ENCODE measurements around the gene RUNX3.

Gene RUNX3

DNA sequence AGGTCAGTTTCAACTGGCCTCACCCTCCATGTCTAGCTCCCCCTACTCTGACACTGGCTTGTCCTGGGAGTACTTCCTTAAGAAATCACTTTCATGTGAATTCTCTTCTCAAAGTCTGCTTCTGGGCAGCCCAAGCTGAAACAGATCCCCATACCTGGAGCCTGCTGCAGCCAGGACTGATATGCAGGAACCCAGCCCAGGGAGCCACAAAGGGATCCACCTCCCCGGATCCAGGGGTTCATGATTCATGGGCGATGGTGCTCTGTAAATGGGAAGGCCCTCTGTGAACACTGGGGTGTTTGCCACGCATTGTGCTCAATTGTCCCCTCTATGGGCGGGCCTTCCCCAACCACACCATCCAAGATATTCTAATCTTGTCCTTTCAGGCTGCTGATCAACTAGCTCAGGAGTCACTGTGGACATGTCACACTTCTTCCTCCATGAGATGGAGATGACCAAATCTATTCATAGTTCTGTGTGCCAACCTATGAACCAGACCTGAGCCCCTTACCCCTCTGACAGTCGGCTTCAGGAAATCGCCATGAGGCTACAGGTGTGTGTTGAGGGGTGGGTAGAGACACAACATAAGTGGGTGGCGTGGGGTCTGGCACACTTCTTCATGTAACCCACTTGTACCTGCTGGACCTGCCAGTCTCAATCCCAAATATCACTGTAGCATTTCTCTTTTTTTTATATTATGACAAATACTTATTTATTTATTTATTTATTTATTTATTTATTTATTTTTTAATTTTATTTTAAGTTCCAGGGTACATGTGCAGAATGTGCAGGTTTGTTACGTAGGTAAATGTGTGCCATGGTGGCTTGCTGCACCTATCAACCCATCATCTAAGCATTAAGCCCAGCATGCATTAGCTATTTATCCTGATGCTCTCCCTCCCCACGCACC lies 41.8 kb downstream of the RUNX3 start:
- DNase-seq (ENCODE audit: low read depth in 2 of 2): no peak

DNA sequence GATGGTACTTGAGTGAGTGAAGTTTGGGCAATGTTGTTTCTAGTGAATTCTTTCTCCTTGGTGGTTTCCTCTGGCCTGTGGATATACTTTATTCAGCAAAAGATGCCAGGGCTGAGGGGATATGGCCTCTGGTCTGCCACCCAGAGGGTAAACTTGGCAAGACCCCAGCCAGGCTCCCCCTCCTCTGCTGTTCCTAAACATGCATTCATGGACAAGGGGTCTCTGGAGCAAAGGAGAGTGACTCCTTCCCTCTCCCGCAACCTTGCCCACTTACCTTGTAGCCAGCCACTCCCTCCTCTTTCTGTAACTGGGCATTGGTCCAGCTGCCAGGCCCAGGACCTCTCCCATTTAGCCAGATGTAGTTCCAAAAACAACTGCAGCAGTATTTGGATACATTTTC lies 43.8 kb downstream of the RUNX3 start:
- DNase-seq (ENCODE audit: low read depth in 2 of 2): no peak

DNA sequence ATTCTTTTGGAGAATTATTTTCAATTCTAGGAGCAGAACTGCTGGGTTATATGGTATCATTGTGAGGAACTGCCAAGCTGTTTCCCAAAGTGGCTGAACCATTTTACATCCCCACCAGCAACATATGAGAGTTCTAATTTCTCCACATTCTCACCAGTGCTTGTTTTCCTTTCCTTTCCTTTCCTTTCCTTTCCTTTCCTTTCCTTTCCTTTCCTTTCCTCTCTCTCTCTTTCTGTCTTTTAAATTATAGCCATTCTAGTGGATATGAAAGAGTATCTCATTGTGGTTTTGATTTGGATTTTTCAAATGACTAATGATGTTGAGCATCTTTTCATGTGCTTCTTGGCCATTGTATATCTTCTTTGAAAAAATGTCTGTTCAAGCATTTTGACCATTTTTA lies 45.3 kb downstream of the RUNX3 start:
- DNase-seq (ENCODE audit: low read depth in 2 of 2): no peak

DNA sequence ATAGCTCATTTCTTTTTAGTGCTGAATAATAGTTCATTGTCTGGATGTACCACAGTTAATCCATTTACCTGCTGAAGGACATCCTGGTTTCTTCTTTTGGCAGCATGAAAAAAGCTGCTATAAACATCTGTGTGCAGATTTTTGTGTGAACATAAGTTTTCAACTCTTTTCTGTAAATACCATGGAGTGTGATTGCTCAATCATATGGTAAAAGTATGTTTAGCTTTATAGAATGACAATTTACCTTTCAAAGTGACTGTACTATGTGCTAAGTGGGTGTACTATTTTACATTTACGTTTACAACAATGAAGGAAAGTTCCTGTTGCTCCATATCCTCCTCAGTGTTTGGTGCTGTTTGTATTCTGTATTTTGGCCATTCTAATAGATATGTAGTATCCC lies 49.0 kb downstream of the RUNX3 start:
- no peak for DNase-seq (ENCODE audit: low read depth in 2 of 2)

DNA sequence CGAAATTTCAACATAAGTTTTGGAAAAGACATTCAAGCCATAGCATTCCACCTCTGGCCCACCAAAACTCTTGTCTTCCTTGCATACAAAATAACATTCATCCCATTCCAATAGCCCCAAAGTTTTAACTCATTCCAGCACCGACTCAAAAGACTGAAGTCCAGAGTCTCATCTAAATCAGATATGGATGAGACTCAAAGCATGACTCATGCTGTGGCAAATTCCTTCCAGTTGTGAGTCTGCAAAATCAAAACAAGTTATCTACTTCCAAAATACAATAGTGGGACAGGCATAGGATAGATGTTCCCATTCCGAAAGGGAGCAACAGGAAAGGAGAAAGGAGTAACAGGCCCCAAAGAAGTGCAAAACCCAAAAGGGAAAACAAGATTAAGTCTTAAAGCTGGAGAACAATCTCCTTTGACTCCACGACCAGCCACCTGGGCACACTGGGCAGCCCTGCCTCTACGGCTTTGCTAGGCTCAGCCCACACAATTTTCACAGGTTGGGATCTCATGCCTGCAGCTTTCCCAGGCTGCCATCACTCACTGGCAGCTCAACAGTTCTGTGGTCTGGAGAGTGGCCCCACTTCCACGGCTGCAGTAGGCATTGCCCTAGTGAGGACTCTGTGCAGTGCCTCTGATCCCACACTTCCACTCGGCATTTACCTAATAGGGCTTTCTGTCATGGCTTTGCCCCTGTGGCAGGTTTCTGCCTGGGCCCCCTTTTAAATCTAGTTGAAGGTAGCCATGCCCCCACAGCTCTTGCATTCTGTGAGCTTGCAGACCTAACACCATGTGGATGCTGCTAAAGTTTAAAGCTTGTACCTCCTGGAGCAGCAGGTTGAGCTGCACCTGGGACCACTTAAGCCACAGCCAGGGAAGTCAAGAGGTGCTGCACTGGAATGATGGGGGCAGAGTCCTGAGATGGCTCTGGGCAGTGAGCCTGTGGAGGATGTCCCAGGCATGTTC lies 51.0 kb downstream of the RUNX3 start:
- DNase-seq (ENCODE audit: low read depth in 2 of 2): no peak

DNA sequence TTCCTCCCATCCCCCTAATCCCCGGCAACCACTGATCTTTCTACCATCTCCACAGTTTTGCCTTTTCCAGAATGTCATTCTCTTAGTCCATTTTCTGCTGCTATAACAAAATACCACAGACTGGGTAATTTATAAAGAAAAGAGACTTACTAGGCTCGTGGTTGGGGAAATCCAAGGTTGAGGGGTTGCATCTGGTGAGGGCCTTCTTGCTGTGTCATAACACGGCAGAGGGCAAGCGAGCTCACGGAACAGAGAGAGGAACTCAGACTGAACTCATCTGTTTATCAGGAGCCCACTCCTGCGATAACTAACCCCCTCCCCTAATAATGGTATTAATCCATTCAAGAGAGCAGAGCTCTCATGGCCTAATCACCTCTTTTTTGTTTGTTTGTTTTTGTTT lies 52.0 kb downstream of the RUNX3 start:
- no peak for DNase-seq (ENCODE audit: low read depth in 2 of 2)

DNA sequence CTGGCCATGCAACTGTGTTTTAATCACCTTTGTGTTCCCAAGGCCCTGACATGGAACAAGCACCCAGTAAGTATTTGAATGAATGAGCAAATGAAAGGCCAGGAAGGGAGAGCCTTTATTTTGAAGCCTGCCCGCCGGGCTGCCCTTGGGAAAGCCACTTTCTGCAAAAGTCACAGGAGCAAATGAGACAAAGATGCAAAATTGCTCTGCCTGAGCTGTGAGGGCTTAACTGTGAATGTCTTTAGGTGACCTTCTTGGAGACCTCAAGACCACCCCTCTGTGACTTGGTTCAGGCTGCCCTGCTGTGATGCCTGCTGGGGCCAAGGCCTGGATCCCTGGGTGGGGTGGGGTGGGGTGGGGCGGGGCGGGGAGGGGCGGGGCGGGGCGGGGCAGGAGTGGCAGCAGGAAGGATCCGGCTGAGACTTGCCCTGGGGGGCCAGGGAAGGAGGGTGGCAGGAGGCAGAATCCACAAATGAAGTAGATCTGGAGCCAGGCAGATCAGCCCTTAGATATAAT lies 54.0 kb downstream of the RUNX3 start:
- DNase-seq (ENCODE audit: low read depth in 2 of 2): no peak

DNA sequence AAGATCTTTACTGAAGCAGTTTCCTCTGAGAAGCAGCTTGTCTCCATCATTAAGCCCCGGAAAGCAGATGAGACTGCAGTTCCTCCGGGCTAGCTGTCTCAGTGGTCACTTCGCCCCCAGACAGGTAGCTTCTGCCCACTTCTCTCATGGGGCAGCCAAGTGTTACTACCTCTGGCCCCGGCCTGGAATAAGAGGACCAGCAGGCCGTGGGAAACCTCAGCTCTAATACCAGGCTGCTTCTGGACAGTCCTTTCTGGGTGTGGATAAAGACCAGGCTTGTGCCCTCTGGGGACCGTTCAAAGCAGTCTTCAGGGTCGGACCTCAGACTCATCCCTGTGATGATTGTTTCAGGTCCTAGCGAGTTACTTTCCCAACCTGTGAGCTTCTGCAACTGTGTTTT lies 54.8 kb downstream of the RUNX3 start:
- DNase-seq (ENCODE audit: low read depth in 2 of 2): no peak

DNA sequence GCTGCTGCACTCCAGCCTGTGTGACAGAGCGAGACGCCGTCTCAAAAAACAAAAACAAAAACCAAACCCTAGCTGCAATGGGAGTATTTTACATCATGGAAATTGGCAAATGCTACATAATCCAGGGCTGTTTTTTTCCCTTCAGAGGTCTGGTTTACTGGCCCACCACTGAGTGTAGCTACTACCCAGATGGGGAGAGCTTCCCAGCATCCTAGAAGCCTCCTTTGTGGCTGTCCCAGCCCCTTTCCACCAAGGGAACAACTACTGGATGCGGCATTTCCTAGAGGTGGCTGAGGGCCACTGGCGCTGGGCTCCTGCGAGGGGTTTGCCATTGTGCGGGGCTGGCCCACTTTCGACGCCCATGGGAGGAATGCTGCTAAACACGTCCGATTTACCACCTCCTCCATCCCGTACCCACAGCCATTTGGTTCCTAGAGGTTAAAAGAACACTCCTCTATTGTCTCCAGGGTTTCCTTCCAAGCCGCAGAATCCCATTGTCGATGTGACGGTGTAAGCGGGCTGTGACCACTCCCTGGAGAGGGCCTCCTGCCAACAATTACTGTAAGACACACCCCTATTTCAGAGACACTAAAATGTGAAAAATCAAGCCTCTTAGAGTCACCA lies 55.4 kb downstream of the RUNX3 start:
- DNase-seq (ENCODE audit: low read depth in 2 of 2): no peak

DNA sequence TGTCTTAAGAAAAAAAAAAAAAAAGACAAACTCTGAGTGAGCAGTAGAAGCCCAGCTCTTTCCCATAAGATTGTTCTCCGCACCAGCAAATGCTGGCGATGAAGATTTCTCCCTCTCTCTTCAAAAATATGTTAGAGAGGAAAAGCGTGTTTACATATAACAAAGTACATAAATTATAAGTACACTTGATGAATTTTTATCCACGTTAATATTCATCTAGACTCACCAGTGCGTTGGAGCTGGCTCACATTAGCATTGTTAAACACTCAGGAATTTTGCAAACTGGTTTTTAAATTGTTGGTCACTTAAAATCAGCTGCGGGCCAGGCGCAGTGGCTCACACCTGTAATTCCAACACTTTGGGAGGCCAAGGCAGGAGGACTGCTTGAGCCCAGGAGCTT lies 56.0 kb downstream of the RUNX3 start:
- DNase-seq (ENCODE audit: low read depth in 2 of 2): no peak

DNA sequence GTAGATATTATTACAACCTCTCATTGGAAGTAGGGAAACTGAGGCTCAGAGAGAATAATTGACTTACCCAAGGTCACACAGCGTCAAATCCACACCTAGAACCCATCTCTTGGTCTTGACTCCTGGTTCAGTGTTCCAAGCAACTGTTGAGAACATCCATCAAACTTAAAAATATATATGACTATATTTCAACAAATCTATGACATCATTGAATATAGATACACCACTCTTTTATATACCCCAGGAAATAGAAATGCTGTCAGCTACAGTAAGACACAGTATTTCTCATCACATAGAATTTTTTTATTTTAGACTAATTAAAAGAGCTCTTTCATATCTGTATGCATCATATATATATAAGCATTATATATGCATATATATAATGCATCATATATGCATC lies 56.9 kb downstream of the RUNX3 start:
- no peak for DNase-seq (ENCODE audit: low read depth in 2 of 2)

DNA sequence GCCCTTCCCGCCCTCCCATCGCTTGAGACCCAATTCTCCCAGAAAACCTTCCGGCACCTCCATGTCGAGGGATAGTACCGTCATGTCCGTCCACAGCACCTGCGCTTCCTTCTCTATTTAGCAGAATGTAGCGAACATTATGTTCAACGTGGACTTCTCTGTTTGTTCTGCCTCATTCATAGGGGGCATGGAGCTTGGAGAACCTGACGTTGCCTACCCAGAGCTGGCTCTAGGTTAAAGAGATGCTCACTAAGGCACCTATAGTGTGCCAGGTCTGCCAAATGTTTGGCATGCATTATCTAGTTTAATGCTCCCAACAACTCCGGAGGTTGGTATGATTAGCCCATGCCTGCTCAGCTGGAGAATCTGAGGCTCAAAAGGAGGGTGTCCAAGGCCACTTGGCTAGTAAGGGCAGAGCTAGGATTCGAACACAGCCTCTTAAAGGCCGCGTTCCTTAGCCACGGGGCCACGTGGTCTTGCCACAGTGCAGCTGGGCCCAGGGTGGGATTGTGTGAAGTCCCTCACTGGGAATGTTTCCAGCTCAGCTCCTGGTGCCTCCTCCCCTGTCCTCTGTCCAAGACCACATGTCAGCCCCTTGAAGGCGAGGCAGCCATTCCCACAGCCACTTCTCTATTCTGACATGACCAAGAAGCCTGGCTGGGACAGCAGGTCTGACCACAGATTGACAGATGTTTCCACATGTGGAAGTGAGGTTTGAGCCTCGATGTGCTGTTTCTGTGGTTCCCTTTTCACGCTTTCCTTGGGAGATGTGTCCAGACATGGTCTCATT lies 57.8 kb downstream of the RUNX3 start:
- no peak for DNase-seq (ENCODE audit: low read depth in 2 of 2)

DNA sequence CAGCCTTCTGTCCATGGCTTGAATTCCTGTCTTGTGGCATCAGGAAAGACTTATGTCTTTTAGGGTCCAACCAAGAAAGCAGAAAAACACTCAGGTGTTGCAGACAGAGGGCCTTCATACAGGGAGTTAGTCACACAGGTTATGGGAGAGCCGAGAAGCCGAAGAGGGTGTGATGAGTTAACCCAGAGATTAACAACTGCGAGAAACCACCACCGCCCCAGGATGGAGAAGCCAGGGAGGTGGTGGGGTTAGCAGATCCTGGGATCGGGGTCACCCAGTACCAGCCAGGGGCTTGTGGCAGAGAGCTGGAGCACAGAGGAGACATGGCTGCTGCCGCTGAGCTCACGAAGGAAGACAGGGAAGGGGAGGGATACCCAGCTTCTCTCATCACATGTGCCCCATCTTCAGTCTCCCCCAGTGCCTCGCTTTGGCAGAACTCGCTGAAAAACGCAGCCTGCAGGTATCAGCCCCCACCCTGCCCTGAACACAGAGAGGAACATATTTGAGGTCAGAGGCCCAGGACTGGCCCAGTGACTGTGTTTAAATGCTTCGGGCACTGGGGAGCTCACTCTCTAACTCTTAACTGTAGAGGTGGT lies 58.7 kb downstream of the RUNX3 start:
- DNase-seq (ENCODE audit: low read depth in 2 of 2): no peak

DNA sequence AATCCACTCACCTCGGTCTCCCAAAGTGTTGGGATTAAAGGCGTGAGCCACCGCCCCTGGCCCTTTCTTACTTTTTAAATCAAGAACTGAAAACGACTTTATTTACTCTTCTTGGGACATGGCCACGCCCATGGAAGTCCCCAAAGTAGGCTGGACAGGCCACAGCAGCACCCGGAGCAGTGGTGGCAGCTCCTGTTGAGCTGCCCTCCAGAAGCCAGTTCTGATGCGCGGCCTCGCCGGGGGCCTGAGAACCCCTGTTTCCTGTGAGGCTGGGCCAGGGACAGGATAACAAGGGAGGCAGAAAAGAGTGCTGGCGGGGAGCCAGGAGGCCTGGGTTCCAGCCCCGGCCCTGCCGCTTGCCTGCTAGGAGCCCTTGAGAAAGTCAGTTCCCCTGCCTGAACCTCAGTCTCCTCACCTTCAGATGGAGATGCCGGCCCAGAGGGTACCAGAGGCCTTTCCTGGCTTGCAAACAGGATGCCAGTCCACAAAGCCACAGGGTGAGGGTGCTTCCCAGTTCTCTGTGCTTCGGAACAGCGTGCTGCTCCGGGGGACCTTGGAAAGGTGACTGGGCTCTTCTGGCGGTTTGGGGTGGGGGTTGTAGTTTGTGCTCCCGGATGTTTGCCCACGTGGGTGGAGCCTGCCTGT lies 59.4 kb downstream of the RUNX3 start:
- DNase-seq (ENCODE audit: low read depth in 2 of 2): no peak

DNA sequence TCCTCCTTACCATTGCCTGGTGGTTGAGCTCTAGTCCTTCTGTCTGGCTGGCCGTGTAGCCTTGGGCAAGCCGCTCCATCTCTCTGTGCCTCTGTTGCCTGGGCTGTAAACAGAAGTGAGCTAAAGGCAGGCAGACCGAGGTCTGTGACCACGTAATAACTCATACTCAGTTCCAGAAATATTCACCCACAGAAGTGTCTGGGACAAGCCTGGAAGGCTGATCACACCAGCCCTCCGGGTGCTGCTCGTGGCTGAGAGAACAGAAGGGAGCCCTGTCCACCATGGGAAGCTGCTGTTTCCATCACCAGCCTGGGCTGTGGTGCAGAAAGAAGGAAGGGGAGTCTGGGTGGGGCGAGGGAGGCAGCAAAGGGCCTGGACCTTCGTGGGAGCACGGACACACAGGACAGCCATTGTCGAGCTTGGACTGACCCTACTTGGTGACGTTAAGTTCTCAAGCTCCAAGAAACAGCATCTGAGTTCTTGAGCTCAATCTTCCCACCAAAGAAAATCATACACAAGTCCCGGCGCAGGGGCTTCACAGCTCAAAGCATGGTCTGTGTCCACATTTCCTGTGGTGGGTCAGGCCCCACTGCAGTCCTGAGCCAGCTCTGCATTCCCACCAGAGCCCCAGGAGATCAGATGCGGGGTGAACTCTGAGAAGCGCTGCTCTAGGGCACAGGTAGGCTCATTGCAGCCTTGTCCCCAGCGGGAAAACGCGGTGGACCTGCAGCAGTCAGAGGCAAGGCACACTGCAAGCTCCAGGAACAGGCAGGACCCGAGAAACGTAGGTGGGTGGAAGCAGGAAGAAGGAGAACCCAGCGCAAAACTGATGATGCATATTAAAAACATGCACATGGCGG lies 61.8 kb downstream of the RUNX3 start:
- DNase-seq (ENCODE audit: low read depth in 2 of 2): no peak

DNA sequence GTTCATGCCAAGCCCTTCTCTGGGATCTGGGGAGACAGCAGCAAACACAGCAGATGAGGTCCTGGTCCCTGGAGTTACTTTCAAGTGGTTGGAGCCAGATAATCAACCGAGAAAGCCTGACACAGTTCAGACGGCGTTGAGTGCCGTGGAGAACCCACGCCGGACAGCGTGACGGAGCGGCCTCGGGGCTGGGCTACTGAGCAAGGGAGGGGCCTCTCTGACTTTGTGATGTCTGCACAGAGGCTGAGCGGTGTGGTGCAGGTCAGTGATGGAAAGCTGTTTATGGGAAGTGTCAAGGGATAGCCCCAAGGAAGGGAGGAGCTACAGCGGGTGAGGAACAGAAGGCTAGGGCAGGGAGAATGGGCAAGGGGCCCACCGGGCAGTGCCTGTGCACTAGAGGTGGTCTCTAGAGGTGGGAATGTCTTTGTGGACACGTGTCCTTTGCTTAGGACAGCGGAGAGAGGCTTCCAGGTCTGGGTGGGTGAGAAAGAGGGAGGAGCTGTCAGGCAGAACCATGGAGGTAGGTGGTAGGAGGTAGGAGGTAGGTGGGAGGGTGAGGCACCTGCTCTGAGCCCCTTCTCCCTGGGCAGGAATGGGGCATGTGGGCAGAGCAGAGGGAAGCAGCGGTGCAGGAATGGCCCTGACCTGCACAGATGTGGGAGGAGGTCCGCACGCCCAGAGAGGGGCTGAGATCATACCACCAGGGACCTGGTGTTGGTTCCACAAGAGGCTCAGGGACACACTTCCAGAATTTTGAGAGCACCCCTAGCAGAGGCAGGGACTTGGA lies 62.8 kb downstream of the RUNX3 start:
- DNase-seq (ENCODE audit: low read depth in 2 of 2): no peak

DNA sequence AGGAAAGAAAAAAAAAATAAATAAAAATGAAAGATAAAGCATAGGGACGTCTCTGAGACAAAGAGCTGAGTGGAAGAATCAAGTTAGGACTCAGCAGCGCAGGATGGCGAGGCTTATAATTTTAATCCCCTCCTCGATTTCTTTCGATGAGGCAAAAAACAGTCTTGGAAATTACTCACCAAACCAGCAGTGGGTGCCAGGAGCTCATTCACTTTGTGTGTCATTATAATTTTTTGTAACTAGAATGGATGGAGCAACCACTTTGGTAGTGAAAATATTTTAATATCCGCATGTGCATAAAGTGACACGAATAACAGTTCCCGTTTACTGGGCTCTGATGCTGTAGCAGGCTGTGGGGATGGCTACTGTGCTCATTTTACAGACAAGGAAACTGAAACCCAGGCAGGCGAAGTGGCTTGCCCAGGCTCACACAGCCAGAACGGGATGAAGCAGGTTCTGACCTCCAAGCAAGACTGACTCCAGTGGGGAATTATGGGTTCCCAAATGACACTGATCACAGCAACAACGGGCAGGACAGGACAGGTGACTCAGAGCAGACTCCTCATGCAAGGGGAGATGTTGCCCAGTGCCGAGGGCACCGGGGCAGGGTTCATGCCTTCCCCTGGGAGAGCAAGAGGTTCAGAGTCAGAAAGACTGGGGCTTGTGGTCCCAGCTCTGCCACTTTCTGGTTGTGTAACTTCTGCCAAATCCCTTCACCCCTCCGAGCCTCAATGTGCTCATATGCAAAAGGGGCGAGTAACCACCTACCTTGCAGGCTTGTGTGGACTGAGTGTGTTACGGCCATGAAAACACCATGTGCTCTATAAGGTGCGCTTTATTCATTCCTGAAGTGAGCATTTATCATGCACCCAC lies 63.6 kb downstream of the RUNX3 start:
- DNase-seq (ENCODE audit: low read depth in 2 of 2): no peak

DNA sequence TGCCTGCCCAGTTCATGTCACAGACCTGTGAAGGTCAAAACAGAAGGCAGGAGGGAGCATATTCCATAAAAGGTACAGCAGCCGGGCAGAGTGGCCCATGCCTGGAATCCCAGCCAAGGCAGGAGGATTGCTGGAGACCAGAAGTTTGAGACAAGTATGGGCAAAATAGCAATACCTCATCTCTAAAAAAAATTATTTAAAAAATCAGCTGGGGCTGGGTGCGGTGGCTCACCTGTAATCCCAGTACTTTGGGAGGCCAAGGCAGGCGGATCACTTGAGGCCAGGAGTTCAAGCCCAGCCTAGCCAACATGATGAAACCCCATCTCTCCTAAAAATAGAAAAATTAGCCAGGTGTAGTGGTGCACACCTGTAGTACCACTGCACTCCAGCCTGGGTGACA lies 64.5 kb downstream of the RUNX3 start:
- DNase-seq (ENCODE audit: low read depth in 2 of 2): no peak
